WTC11 (cell line): ENCODE data around the gene ZNF277. TPM values are rescaled to one million over a fixed set of nuclear protein-coding genes. Genes with fewer than 3 reads are reported as not detected.

Experiments
- ATAC-seq: fragments of 200-7000 bp; cut with Tn5 transposase; 2 replicates; pipeline ENCODE4 v1.10.0; 2021; ENCODE audit warnings: mild to moderate bottlenecking, moderate library complexity
- CTCF ChIA-PET: fragments of 300-600 bp; sonication (Branson Sonifier 250); formaldehyde crosslinking; loops from one replicate; lab custom pipeline; 2021; ENCODE audit warnings: antibody characterized with exemption; lab: Charles Lee
- POLR2A ChIA-PET: fragments of 350-600 bp; sonication (Branson Sonifier 250); formaldehyde crosslinking; loops from one replicate; lab custom pipeline; 2021; ENCODE audit warnings: antibody characterized with exemption; lab: Charles Lee
- DNase-seq: peaks from one replicate; pipeline ENCODE4 v3.0.0; 2021; ENCODE audit warnings: low spot score
- H3K27ac Mint-ChIP-seq: 2 replicates; pipeline ENCODE4 v1.8.0; 2021; ENCODE audit warnings: mixed read lengths
- H3K27me3 Mint-ChIP-seq: 2 replicates; pipeline ENCODE4 v1.8.0; 2021; ENCODE audit warnings: low read depth, mild to moderate bottlenecking, moderate library complexity, mixed read lengths
- H3K36me3 Mint-ChIP-seq: 2 replicates; pipeline ENCODE4 v1.8.0; 2021; ENCODE audit warnings: mixed read lengths
- H3K4me1 Mint-ChIP-seq: 2 replicates; pipeline ENCODE4 v1.8.0; 2022; ENCODE audit warnings: mixed read lengths
- H3K4me3 Mint-ChIP-seq: 2 replicates; pipeline ENCODE4 v1.8.0; 2021; ENCODE audit warnings: mild to moderate bottlenecking, moderate library complexity, mixed read lengths
- H3K9me3 Mint-ChIP-seq: 2 replicates; pipeline ENCODE4 v1.8.0; 2021; ENCODE audit warnings: mixed read lengths
- ATF1 ChIP-seq: sonication (generic); formaldehyde crosslinking; IDR thresholded peaks from 2 replicates; pipeline ENCODE4 v1.8.1; 2023; ENCODE audit warnings: mild to moderate bottlenecking, moderate library complexity, missing genetic modification reagents
- ATF2 ChIP-seq: sonication (generic); formaldehyde crosslinking; IDR thresholded peaks from 2 replicates; pipeline ENCODE4 v1.8.1; 2022; ENCODE audit warnings: low read depth, missing genetic modification reagents, borderline replicate concordance
- CDX4 ChIP-seq: fragments of 250-450 bp; sonication (Bioruptor Pico); IDR thresholded peaks from 2 replicates; pipeline ENCODE4 v1.9.0; 2021; ENCODE audit warnings: moderate library complexity, mild to moderate bottlenecking, inconsistent platforms, borderline replicate concordance
- CREB1 ChIP-seq: sonication (generic); formaldehyde crosslinking; IDR thresholded peaks from 2 replicates; pipeline ENCODE4 v1.8.0; 2023; ENCODE audit warnings: mild to moderate bottlenecking, missing genetic modification reagents
- CTCF ChIP-seq: fragments of 200-600 bp; IDR thresholded peaks from 2 replicates; pipeline ENCODE4 v1.8.0; 2022; ENCODE audit warnings: antibody characterized with exemption
- E2F1 ChIP-seq: sonication (generic); formaldehyde crosslinking; IDR thresholded peaks from 2 replicates; pipeline ENCODE4 v1.8.0; 2022; ENCODE audit warnings: mild to moderate bottlenecking, missing genetic modification reagents
- E2F4 ChIP-seq: sonication (generic); formaldehyde crosslinking; IDR thresholded peaks from 2 replicates; pipeline ENCODE4 v1.8.1; 2022; ENCODE audit warnings: low read depth, mild to moderate bottlenecking, moderate library complexity, missing genetic modification reagents, borderline replicate concordance
- ELF4 ChIP-seq: sonication (generic); formaldehyde crosslinking; IDR thresholded peaks from 2 replicates; pipeline ENCODE4 v1.8.1; 2022; ENCODE audit warnings: low read depth, mild to moderate bottlenecking, moderate library complexity, missing genetic modification reagents
- ETV6 ChIP-seq: sonication (generic); formaldehyde crosslinking; IDR thresholded peaks from 2 replicates; pipeline ENCODE4 v1.8.1; 2022; ENCODE audit warnings: mild to moderate bottlenecking, missing genetic modification reagents
- FOXJ3 ChIP-seq: sonication (generic); formaldehyde crosslinking; IDR thresholded peaks from 2 replicates; pipeline ENCODE4 v1.9.0; 2021; ENCODE audit warnings: missing genetic modification reagents, mild to moderate bottlenecking, borderline replicate concordance
- FOXK1 ChIP-seq: sonication (generic); formaldehyde crosslinking; IDR thresholded peaks from 2 replicates; pipeline ENCODE4 v1.8.0; 2022; ENCODE audit warnings: mild to moderate bottlenecking, moderate library complexity, missing genetic modification reagents
- GTF2I ChIP-seq: fragments of 250-450 bp; sonication (Bioruptor Pico); conservative IDR thresholded peaks from 2 replicates; pipeline ENCODE4 v1.4.0; 2021; ENCODE audit warnings: mild to moderate bottlenecking
- HMGA2 ChIP-seq: fragments of 250-450 bp; sonication (Bioruptor Pico); IDR thresholded peaks from 2 replicates; pipeline ENCODE4 v1.4.0; 2021; ENCODE audit warnings: mild to moderate bottlenecking, moderate library complexity
- HMGXB4 ChIP-seq: sonication (generic); formaldehyde crosslinking; IDR thresholded peaks from 2 replicates; pipeline ENCODE4 v1.8.1; 2023; ENCODE audit warnings: mild to moderate bottlenecking, moderate library complexity, missing genetic modification reagents
- JAZF1 ChIP-seq: fragments of 250-450 bp; sonication (Bioruptor Pico); IDR thresholded peaks from 2 replicates; pipeline ENCODE4 v1.9.0; 2021; ENCODE audit warnings: moderate library complexity, mild to moderate bottlenecking, inconsistent platforms
- MYBL2 ChIP-seq: sonication (generic); formaldehyde crosslinking; IDR thresholded peaks from 2 replicates; pipeline ENCODE4 v1.8.1; 2023; ENCODE audit warnings: mild to moderate bottlenecking, moderate library complexity, missing genetic modification reagents
- NR1H2 ChIP-seq: sonication (generic); formaldehyde crosslinking; IDR thresholded peaks from 2 replicates; pipeline ENCODE4 v1.9.0; 2021; ENCODE audit warnings: mild to moderate bottlenecking, moderate library complexity, missing genetic modification reagents
- NR2C2 ChIP-seq: sonication (generic); formaldehyde crosslinking; IDR thresholded peaks from 2 replicates; pipeline ENCODE4 v1.8.0; 2022; ENCODE audit warnings: mild to moderate bottlenecking, missing genetic modification reagents
- OVOL2 ChIP-seq: fragments of 250-450 bp; sonication (Bioruptor Pico); IDR thresholded peaks from 2 replicates; pipeline ENCODE4 v1.9.0; 2021; ENCODE audit warnings: mild to moderate bottlenecking, borderline replicate concordance
- PRRX2 ChIP-seq: fragments of 250-450 bp; sonication (Bioruptor Pico); IDR thresholded peaks from 2 replicates; pipeline ENCODE4 v1.8.0; 2021; ENCODE audit warnings: mild to moderate bottlenecking
- TP53 ChIP-seq: sonication (generic); formaldehyde crosslinking; IDR thresholded peaks from 2 replicates; pipeline ENCODE4 v1.8.1; 2023; ENCODE audit warnings: mild to moderate bottlenecking, missing genetic modification reagents
- ZNF219 ChIP-seq: sonication (generic); formaldehyde crosslinking; IDR thresholded peaks from 2 replicates; pipeline ENCODE4 v1.8.0; 2023; ENCODE audit warnings: missing genetic modification reagents, mild to moderate bottlenecking, borderline replicate concordance
- ZNF232 ChIP-seq: sonication (generic); formaldehyde crosslinking; IDR thresholded peaks from 2 replicates; pipeline ENCODE4 v1.8.0; 2022; ENCODE audit warnings: mild to moderate bottlenecking, missing genetic modification reagents
- ZNF423 ChIP-seq: fragments of 250-450 bp; sonication (Bioruptor Pico); IDR thresholded peaks from 2 replicates; pipeline ENCODE4 v2.1.2; 2022; ENCODE audit warnings: mild to moderate bottlenecking, moderate library complexity
- ZNF425 ChIP-seq: fragments of 250-450 bp; sonication (Bioruptor Pico); conservative IDR thresholded peaks from 2 replicates; pipeline ENCODE4 v1.9.0; 2021; ENCODE audit warnings: mild to moderate bottlenecking
- ZNF671 ChIP-seq: fragments of 250-450 bp; sonication (Bioruptor Pico); IDR thresholded peaks from 2 replicates; pipeline ENCODE4 v1.8.0; 2021; ENCODE audit warnings: mild to moderate bottlenecking
- ZSCAN18 ChIP-seq: fragments of 250-450 bp; sonication (Bioruptor Pico); IDR thresholded peaks from 2 replicates; pipeline ENCODE4 v2.1.2; 2022; ENCODE audit warnings: mild to moderate bottlenecking, moderate library complexity
- total RNA-seq: library from RNA; stranded (reverse); gene quantifications from 3 replicates; pipeline ENCODE4 v1.2.3, GENCODE V29; 2021

ZNF277 gene
- total RNA-seq, 1 experiment from 2014 or later = 22.5 TPM

GRCh38 chr7:112167147-112167546 lies 39.3 kb upstream of the ZNF277 start:
- CTCF ChIA-PET = no interaction called here
- Mint-ChIP-seq H3K4me1 (peaks cover 21% of the 10 kb centered on the region), H3K4me3 (no peak overlapping the region), H3K9me3 (no peaks in the 10 kb centered on the region), H3K36me3 (no peaks in the 10 kb centered on the region), H3K27ac (no peak overlapping the region), H3K27me3 (no peaks in the 10 kb centered on the region)
- POLR2A ChIA-PET = no interaction called here
- no peak for DNase-seq
- no peak for ATAC-seq
- TF ChIP-seq ZNF423 = no peak
- TF ChIP-seq ZNF425 (CRISPR knock-in tag) = no peak
- no peak for TF ChIP-seq NR2C2
- no peak for TF ChIP-seq FOXJ3 (CRISPR knock-in tag)
- TF ChIP-seq ZNF232 = no peak
- TF ChIP-seq ATF2 (CRISPR knock-in tag) = no peak
- no peak for TF ChIP-seq CTCF
- no peak for TF ChIP-seq HMGA2 (CRISPR knock-in tag)
- no peak for TF ChIP-seq ZNF671 (CRISPR knock-in tag)
- TF ChIP-seq NR1H2 = no peak
- TF ChIP-seq ELF4 (CRISPR knock-in tag) = no peak
- no peak for TF ChIP-seq FOXK1 (CRISPR knock-in tag)
- no peak for TF ChIP-seq CREB1
- no peak for TF ChIP-seq ZNF219 (CRISPR knock-in tag)
- no peak for TF ChIP-seq TP53 (CRISPR knock-in tag)
- TF ChIP-seq JAZF1 (CRISPR knock-in tag) = no peak
- TF ChIP-seq MYBL2 (CRISPR knock-in tag) = no peak
- no peak for TF ChIP-seq CDX4
- no peak for TF ChIP-seq GTF2I

- no peak overlapping the region for H3K4me3 Mint-ChIP-seq
- ChIA-PET CTCF (interaction anchor here (0.6 kb wide), 1 partner anchor 108 kb away, joined by 3 read pairs; no protein-coding TSS in a partner anchor), POLR2A (no interaction called here)
- no peak overlapping the region; the same call in 1 of the 2 replicates for H3K27ac Mint-ChIP-seq
- H3K4me1 Mint-ChIP-seq = peaks cover 9% of the 10 kb centered on the region
- H3K9me3 Mint-ChIP-seq = no peaks in the 10 kb centered on the region
- no peak for ATAC-seq
- DNase-seq = no peak
- no peaks in the 10 kb centered on the region for H3K27me3 Mint-ChIP-seq
- H3K36me3 Mint-ChIP-seq = no peaks in the 10 kb centered on the region
- TF ChIP-seq ETV6 (CRISPR knock-in tag) (no peak), ATF1 (no peak), E2F4 (CRISPR knock-in tag) (no peak), E2F1 (CRISPR knock-in tag) (no peak), NR1H2 (no peak), OVOL2 (CRISPR knock-in tag) (no peak), HMGXB4 (no peak), ZSCAN18 (CRISPR knock-in tag) (no peak), PRRX2 (CRISPR knock-in tag) (no peak)
Measured at GRCh38 chr7:112168915-112169314, 37.6 kb upstream of the ZNF277 start.
